Kidney (tissue), 14 donors: Measurements from ENCODE around the gene PTPA. TPM values are rescaled to one million over a fixed set of nuclear protein-coding genes. Genes with fewer than 3 reads are reported as not detected.

Experiments used
- DNase-seq, 5 donors: peaks; one replicate each; pipeline ENCODE4 v3.0.0-alpha.2; 2013 to 2020
- FAIRE-seq: peaks from 2 replicates; lab custom pipeline; 2012; peaks lifted over from hg19 to GRCh38; lab: Jason Lieb, UNC
- H3K27ac ChIP-seq, 2 donors: one replicate each; pipeline ENCODE4 v1.7.0; 2013; ENCODE audit warnings: low read depth in 2 of 2, low read length in 2 of 2, inconsistent platforms in 1 of 2
- H3K27me3 ChIP-seq: one replicate; pipeline ENCODE4 v1.7.1; 2013; ENCODE audit warnings: low read length, inconsistent platforms; ENCODE audit not compliant: control insufficient read depth, insufficient read depth
- H3K36me3 ChIP-seq, 3 donors: one replicate each; pipeline versions ENCODE4 v1.7.0 to v1.7.1; 2013; ENCODE audit warnings: low read length in 3 of 3, control low read depth in 1 of 3, inconsistent platforms in 1 of 3; ENCODE audit not compliant: insufficient read depth in 3 of 3, control insufficient read depth in 2 of 3
- H3K4me1 ChIP-seq, 3 donors: one replicate each; pipeline versions ENCODE4 v1.7.0 to v1.7.1; 2013; ENCODE audit warnings: low read length in 3 of 3, inconsistent platforms in 1 of 3, low read depth in 1 of 3; ENCODE audit not compliant: control insufficient read depth in 2 of 3, insufficient read depth in 2 of 3
- H3K4me3 ChIP-seq, 3 donors: one replicate each; pipeline versions ENCODE4 v1.7.0 to v1.8.1; 2013; ENCODE audit warnings: low read length in 3 of 3, control low read depth in 1 of 3, inconsistent platforms in 1 of 3
- H3K9ac ChIP-seq, 3 donors: one replicate each; pipeline versions ENCODE4 v1.7.0 to v1.7.1; 2013; ENCODE audit warnings: low read length in 3 of 3, control low read depth in 1 of 3, inconsistent platforms in 1 of 3
- H3K9me3 ChIP-seq, 3 donors: one replicate each; pipeline versions ENCODE4 v1.7.0 to v1.7.1; 2013; ENCODE audit warnings: low read length in 3 of 3, control low read depth in 1 of 3, inconsistent platforms in 1 of 3; ENCODE audit not compliant: control insufficient read depth in 2 of 3, insufficient read depth in 1 of 3
- intact Hi-C: fragments of 100-400 bp; cut with DNase I; formaldehyde crosslinking; loops from one replicate; pipeline ENCODE4 v1.11.1; 2022
- polyA plus RNA-seq: library from polyadenylated mRNA; stranded (reverse); fragments of 350-450 nt; fragmentation: Illumina TruSeq; extraction: RNeasy Lipid Tissue Mini Kit (QIAGEN cat#74804); gene quantifications from one replicate; pipeline ENCODE4 v1.2.3, GENCODE V29; 2014; ENCODE audit warnings: low read depth, low replicate concordance; ENCODE audit not compliant: insufficient read depth
- total RNA-seq: library from RNA; stranded (reverse); fragmentation: NEBNext Ultra II Directional; extraction: Animal tissue kit (Norgen Biotek cat#: 25700); gene quantifications from one replicate; pipeline ENCODE4 v1.2.1, GENCODE V29; 2021
- TF ChIP-seq, protein P1 (sequence below): IDR thresholded peaks from 3 replicates; pipeline ENCODE4 v1.5.1; 2012; ENCODE audit warnings: mild to moderate bottlenecking, moderate library complexity, borderline replicate concordance; ENCODE audit not compliant: insufficient read depth; ENCODE audit errors: extremely low read depth
- donor health status: control.
- donor health status: control.
- donor health status: control.
- donor health status: control.
- donor health status: control.
- donor health status: DM: yes; HTN: yes; CAD: no.
- donor health status: Normal renal cell carcinoma (clear cell type).

Gene PTPA
- total and polyA plus RNA-seq, 2 donors from 2014 or later = 161 to 164 TPM

GRCh38 chr9:129075996-129076639, 35.1 kb upstream of the PTPA start:
- Histone ChIP-seq H3K9me3 (no peaks in the 10 kb centered on the region), H3K9ac (no peak overlapping the region), H3K4me1 (peaks cover 0 to 5% (median 2%) of the 10 kb centered on the region in 3 donors), H3K36me3 (no peaks in the 10 kb centered on the region), H3K27ac (no peak overlapping the region), H3K4me3 (no peak overlapping the region), H3K27me3 (no peaks in the 10 kb centered on the region)
- DNase-seq (no peak), FAIRE-seq (no peak)
- TF ChIP-seq, protein P1, sequence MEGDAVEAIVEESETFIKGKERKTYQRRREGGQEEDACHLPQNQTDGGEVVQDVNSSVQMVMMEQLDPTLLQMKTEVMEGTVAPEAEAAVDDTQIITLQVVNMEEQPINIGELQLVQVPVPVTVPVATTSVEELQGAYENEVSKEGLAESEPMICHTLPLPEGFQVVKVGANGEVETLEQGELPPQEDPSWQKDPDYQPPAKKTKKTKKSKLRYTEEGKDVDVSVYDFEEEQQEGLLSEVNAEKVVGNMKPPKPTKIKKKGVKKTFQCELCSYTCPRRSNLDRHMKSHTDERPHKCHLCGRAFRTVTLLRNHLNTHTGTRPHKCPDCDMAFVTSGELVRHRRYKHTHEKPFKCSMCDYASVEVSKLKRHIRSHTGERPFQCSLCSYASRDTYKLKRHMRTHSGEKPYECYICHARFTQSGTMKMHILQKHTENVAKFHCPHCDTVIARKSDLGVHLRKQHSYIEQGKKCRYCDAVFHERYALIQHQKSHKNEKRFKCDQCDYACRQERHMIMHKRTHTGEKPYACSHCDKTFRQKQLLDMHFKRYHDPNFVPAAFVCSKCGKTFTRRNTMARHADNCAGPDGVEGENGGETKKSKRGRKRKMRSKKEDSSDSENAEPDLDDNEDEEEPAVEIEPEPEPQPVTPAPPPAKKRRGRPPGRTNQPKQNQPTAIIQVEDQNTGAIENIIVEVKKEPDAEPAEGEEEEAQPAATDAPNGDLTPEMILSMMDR = no peak
- intact Hi-C loops = no loop called here

- DNase-seq (no peak), FAIRE-seq (no peak)
- H3K36me3 ChIP-seq = no peaks in the 10 kb centered on the region
- no peak overlapping the region for H3K9ac ChIP-seq
- H3K9me3 ChIP-seq = no peaks in the 10 kb centered on the region
- intact Hi-C loops = no loop called here
- peaks cover 0 to 7% (median 4%) of the 10 kb centered on the region in 3 donors for H3K4me1 ChIP-seq
- H3K27ac ChIP-seq = no peak overlapping the region
- no peaks in the 10 kb centered on the region for H3K27me3 ChIP-seq
- H3K4me3 ChIP-seq = no peak overlapping the region
- TF ChIP-seq, protein P1 = no peak
Observed at GRCh38 chr9:129076640-129077037, 34.6 kb upstream of the PTPA start.

GRCh38 chr9:129077236-129077635, 34.0 kb upstream of the PTPA start:
- no peak overlapping the region for H3K4me3 ChIP-seq
- no peak overlapping the region for H3K27ac ChIP-seq
- H3K9me3 ChIP-seq = no peaks in the 10 kb centered on the region
- intact Hi-C loops = no loop called here
- DNase-seq (no peak), FAIRE-seq (no peak)
- H3K27me3 ChIP-seq = no peaks in the 10 kb centered on the region
- H3K36me3 ChIP-seq = no peaks in the 10 kb centered on the region
- H3K9ac ChIP-seq = no peak overlapping the region
- TF ChIP-seq, protein P1 = no peak
- peaks cover 0 to 13% (median 8%) of the 10 kb centered on the region in 3 donors for H3K4me1 ChIP-seq
